ENCODE data around the gene WFDC8.

GRCh38 chr20:45508068-45508886 lies 70.8 kb downstream of the WFDC8 start:
- TF ChIP-seq CTCF (conservative IDR thresholded peaks at IDR 0.05; ENCODE audit: low read length) (no peak), EZH2phosphoT487 (IDR thresholded peaks at IDR 0.05; ENCODE audit: borderline replicate concordance, low read depth, low read length) (no peak)
